Type B pancreatic cell (in vitro differentiated cells): Measurements from ENCODE around the gene SLCO3A1. TPM values are rescaled to one million over a fixed set of nuclear protein-coding genes. Genes with fewer than 3 reads are reported as not detected.

Experiments used
- DNase-seq: peaks from one replicate; pipeline ENCODE4 v3.0.0; 2021; ENCODE audit warnings: mixed read lengths; ENCODE audit not compliant: unreplicated experiment; ENCODE audit errors: extremely low spot score
- H3K27ac Mint-ChIP-seq: 2 replicates; pipeline ENCODE4 v1.8.0; 2021; ENCODE audit warnings: mild to moderate bottlenecking, mixed read lengths
- H3K27me3 Mint-ChIP-seq: 2 replicates; pipeline ENCODE4 v1.8.0; 2021; ENCODE audit warnings: mixed read lengths
- H3K36me3 Mint-ChIP-seq: 2 replicates; pipeline ENCODE4 v1.8.0; 2021; ENCODE audit warnings: mixed read lengths
- H3K4me1 Mint-ChIP-seq: one replicate; pipeline ENCODE4 v1.8.0; 2021; ENCODE audit warnings: mixed read lengths; ENCODE audit not compliant: unreplicated experiment
- H3K4me3 Mint-ChIP-seq: 2 replicates; pipeline ENCODE4 v1.8.0; 2021; ENCODE audit warnings: mild to moderate bottlenecking, mixed read lengths
- H3K9me3 Mint-ChIP-seq: 2 replicates; pipeline ENCODE4 v1.8.0; 2021; ENCODE audit warnings: mixed read lengths
- total RNA-seq: library from RNA; stranded (reverse); gene quantifications from 2 replicates; pipeline ENCODE4 v1.2.1, GENCODE V29; 2021; ENCODE audit warnings: low replicate concordance
- TF ChIP-seq, protein P1 (sequence below): fragments of 200-600 bp; sonication (generic); conservative IDR thresholded peaks from 2 replicates; pipeline ENCODE4 v1.5.0; 2021; ENCODE audit warnings: antibody characterized with exemption, mild to moderate bottlenecking

SLCO3A1 gene
- total RNA-seq, 1 donor from 2014 or later: 30.9 TPM

DNA sequence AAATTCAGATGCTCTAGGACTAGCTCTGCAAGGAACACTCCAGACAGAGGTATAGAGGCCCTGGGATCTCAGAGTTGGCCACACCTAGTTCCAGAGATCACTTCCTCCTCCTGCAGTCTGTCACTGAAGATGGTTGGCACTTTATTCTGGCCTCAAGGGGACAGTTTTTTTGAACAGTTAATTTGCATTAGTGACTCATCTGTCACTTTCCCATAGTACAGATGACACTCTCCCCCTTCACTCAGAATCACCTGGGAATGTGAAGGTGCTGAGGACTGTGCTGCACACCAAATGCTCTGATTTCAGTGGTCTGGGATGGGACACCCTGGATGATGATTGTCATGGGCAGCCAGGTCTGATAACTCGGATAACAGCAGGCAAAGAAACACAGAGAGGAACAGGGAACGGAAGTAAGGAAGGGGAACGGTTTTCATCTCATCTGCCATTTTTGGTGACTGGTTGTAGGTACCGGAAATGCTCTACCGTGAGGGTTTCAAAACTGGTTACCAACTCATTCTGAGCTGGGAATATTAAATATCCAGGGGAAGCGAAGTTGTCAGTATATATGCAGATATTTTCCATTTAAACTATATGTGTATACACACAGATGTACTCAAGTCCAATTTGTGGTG, 307.6 kb downstream of the SLCO3A1 start:
- Mint-ChIP-seq H3K27me3 (no peaks in the 10 kb centered on the region), H3K27ac (peak overlapping the region; percentile 60), H3K9me3 (peaks cover 4% of the 10 kb centered on the region), H3K4me3 (no peak overlapping the region), H3K4me1 (peaks cover 42% of the 10 kb centered on the region), H3K36me3 (peaks cover 13% of the 10 kb centered on the region)
- DNase-seq: no peak
- TF ChIP-seq, protein P1, sequence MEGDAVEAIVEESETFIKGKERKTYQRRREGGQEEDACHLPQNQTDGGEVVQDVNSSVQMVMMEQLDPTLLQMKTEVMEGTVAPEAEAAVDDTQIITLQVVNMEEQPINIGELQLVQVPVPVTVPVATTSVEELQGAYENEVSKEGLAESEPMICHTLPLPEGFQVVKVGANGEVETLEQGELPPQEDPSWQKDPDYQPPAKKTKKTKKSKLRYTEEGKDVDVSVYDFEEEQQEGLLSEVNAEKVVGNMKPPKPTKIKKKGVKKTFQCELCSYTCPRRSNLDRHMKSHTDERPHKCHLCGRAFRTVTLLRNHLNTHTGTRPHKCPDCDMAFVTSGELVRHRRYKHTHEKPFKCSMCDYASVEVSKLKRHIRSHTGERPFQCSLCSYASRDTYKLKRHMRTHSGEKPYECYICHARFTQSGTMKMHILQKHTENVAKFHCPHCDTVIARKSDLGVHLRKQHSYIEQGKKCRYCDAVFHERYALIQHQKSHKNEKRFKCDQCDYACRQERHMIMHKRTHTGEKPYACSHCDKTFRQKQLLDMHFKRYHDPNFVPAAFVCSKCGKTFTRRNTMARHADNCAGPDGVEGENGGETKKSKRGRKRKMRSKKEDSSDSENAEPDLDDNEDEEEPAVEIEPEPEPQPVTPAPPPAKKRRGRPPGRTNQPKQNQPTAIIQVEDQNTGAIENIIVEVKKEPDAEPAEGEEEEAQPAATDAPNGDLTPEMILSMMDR: no peak

DNA sequence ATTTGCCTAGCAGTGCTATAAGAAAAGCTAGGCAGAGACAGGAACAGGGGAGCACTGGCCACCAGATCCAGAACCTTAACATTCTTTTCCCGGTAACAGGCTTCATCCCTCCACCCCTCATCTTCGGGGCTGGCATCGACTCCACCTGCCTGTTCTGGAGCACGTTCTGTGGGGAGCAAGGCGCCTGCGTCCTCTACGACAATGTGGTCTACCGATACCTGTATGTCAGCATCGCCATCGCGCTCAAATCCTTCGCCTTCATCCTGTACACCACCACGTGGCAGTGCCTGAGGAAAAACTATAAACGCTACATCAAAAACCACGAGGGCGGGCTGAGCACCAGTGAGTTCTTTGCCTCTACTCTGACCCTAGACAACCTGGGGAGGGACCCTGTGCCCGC, 309.1 kb downstream of the SLCO3A1 start:
- H3K27ac Mint-ChIP-seq: no peak overlapping the region

DNA sequence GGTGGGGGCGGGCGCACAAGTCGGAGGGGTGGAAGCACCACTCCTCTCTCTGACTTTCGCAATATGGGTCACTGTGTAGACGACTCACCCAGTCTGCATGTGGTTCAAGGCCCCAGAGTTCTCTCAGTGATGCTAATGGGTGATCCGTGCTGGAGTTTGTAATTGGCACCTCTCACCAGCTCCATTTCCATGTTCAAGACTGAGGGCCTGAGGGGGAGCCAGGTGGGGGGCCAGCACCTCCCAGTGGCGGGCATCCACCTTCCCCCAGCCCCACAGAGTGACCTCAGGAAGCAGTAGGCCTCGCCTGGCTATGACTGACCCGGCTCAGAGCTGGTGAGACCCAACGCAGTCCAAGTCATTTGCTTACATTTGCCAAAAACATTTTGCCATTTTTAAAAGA, 310.1 kb downstream of the SLCO3A1 start:
- H3K27me3 Mint-ChIP-seq: no peaks in the 10 kb centered on the region
- TF ChIP-seq, protein P1: no peak
- peaks cover 17% of the 10 kb centered on the region for H3K36me3 Mint-ChIP-seq
- H3K27ac Mint-ChIP-seq: peak overlapping the region; percentile 90
- H3K4me3 Mint-ChIP-seq: no peak overlapping the region
- DNase-seq: no peak
- H3K4me1 Mint-ChIP-seq: peaks cover 44% of the 10 kb centered on the region
- peaks cover 4% of the 10 kb centered on the region for H3K9me3 Mint-ChIP-seq

More for the DNA sequence above, 309.1 kb downstream of the SLCO3A1 start:
- TF ChIP-seq, protein P1: no peak
- Mint-ChIP-seq H3K4me3 (no peak overlapping the region), H3K4me1 (peaks cover 47% of the 10 kb centered on the region), H3K9me3 (peaks cover 4% of the 10 kb centered on the region), H3K36me3 (peaks cover 13% of the 10 kb centered on the region), H3K27me3 (no peaks in the 10 kb centered on the region)
- no peak for DNase-seq

DNA sequence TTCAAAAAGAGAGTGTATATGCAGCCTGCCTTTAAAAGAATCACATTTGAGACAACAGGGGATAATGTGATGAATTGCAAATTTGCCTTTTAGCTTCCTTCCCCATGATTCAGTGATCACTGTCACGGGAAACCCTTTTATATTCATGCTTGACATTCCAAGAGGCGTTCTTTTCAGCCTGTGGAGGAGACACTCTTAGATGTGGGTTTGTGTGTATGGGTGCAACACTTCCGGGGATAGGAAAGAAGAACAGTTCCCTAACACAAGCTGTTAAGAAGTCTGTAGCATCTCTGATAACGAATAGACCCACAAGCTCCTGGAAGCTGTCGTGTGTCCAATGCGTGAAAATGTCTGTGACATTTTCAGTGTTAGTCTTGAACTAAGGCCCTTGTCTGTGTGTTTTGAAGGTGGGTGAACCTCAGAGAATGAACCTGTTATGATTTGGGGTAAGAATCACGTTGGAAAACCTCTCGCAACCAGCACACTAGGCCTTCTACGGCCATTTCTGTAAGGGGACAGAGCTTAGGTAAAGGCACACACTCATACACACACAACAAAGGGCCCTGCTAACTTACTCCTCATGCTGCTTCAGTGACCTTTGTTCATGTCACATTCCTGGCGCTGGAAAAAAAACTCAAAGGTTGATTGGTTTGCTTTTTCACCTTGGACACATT, 311.0 kb downstream of the SLCO3A1 start:
- peaks cover 43% of the 10 kb centered on the region for H3K4me1 Mint-ChIP-seq
- TF ChIP-seq, protein P1: no peak
- peaks cover 17% of the 10 kb centered on the region for H3K36me3 Mint-ChIP-seq
- H3K9me3 Mint-ChIP-seq: peaks cover 4% of the 10 kb centered on the region
- DNase-seq: no peak
- peak overlapping the region; percentile 90 for H3K27ac Mint-ChIP-seq
- no peaks in the 10 kb centered on the region for H3K27me3 Mint-ChIP-seq
- peak overlapping the region; percentile 46 for H3K4me3 Mint-ChIP-seq

DNA sequence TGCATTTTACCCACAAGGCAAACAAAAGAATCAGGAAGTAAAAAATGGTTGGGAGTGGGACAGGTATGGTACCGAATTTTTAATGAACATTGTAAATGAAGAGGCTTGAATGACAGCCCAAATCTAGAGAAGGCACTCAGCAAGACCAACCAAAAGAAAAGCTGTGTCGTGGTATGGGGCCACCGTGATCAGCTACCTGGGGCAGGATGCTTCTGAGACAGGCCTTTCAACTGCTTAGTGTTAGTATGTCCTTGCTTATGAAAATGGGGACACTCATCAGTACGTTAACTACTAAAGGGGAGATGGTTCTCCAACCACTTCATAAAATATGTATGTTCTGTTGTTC, 311.5 kb downstream of the SLCO3A1 start:
- TF ChIP-seq, protein P1: no peak
- Mint-ChIP-seq H3K4me1 (peaks cover 38% of the 10 kb centered on the region), H3K27ac (peak overlapping the region; percentile 90), H3K27me3 (no peaks in the 10 kb centered on the region), H3K4me3 (peak overlapping the region; percentile 4), H3K36me3 (peaks cover 17% of the 10 kb centered on the region), H3K9me3 (peaks cover 4% of the 10 kb centered on the region)
- no peak for DNase-seq
